IPS-NIHi7 (cell line): Measurements from ENCODE around the gene DOC2A.

ENCODE experiments used
- DNase-seq: peaks from one replicate; pipeline ENCODE4 v3.0.0; 2012; ENCODE audit warnings: mixed read lengths; ENCODE audit errors: extremely low spot score

The DOC2A gene

GRCh38 chr16:29989111-29989858 lies 21.5 kb downstream of the DOC2A start:
- DNase-seq = no peak

GRCh38 chr16:29988346-29989075 lies 22.3 kb downstream of the DOC2A start:
- no peak for DNase-seq

- no peak for DNase-seq
Measured at GRCh38 chr16:29987371-29988085, 23.3 kb downstream of the DOC2A start.

GRCh38 chr16:29986931-29987330 lies 23.9 kb downstream of the DOC2A start:
- no peak for DNase-seq

- DNase-seq = no peak
Measured at GRCh38 chr16:29986231-29986630, 24.6 kb downstream of the DOC2A start.

GRCh38 chr16:29985271-29985811 lies 25.5 kb downstream of the DOC2A start:
- DNase-seq = no peak

GRCh38 chr16:29984764-29985147 lies 26.1 kb downstream of the DOC2A start:
- no peak for DNase-seq

- DNase-seq = no peak
Measured at GRCh38 chr16:29984137-29984763, 26.6 kb downstream of the DOC2A start.

- DNase-seq = no peak
Measured at GRCh38 chr16:29983420-29984136, 27.2 kb downstream of the DOC2A start.

GRCh38 chr16:29982560-29983419 lies 28.0 kb downstream of the DOC2A start:
- no peak for DNase-seq

- DNase-seq = no peak
Measured at GRCh38 chr16:29978564-29979270, 32.1 kb downstream of the DOC2A start.

GRCh38 chr16:29978081-29978480 lies 32.7 kb downstream of the DOC2A start:
- no peak for DNase-seq

GRCh38 chr16:29977063-29977825 lies 33.6 kb downstream of the DOC2A start:
- DNase-seq = no peak

- DNase-seq = no peak
Measured at GRCh38 chr16:29975811-29976511, 34.9 kb downstream of the DOC2A start.

- DNase-seq = no peak
Measured at GRCh38 chr16:29975134-29975538, 35.7 kb downstream of the DOC2A start.

- peak; percentile 58 for DNase-seq
Measured at GRCh38 chr16:29974291-29975133, 36.3 kb downstream of the DOC2A start.
